HUES6 (cell line): ENCODE data around the gene LMTK2.
A peak's percentile ranks its signal among the peaks of the same experiment; 100 is the strongest.

Source experiments
- H3K27ac ChIP-seq: 2 replicates; pipeline ENCODE4 v1.7.0; 2013; ENCODE audit warnings: low read depth, mild to moderate bottlenecking, low read length, inconsistent platforms
- H3K27me3 ChIP-seq: 2 replicates; pipeline ENCODE4 v1.6.1; 2013; ENCODE audit warnings: low read length; ENCODE audit not compliant: control insufficient read depth, insufficient read depth
- H3K36me3 ChIP-seq: 2 replicates; pipeline ENCODE4 v1.6.1; 2013; ENCODE audit warnings: low read length; ENCODE audit not compliant: control insufficient read depth, insufficient read depth
- H3K4me1 ChIP-seq: 2 replicates; pipeline ENCODE4 v1.6.1; 2013; ENCODE audit warnings: low read length; ENCODE audit not compliant: control insufficient read depth, insufficient read depth
- H3K4me3 ChIP-seq: 2 replicates; pipeline ENCODE4 v1.5.1; 2013; ENCODE audit warnings: low read depth, low read length
- H3K9ac ChIP-seq: one replicate; pipeline ENCODE4 v1.6.1; 2013; ENCODE audit warnings: mild to moderate bottlenecking, low read length
- H3K9me3 ChIP-seq: 2 replicates; pipeline ENCODE4 v1.6.1; 2013; ENCODE audit warnings: low read depth, low read length; ENCODE audit not compliant: control insufficient read depth, insufficient read depth

Gene LMTK2

DNA sequence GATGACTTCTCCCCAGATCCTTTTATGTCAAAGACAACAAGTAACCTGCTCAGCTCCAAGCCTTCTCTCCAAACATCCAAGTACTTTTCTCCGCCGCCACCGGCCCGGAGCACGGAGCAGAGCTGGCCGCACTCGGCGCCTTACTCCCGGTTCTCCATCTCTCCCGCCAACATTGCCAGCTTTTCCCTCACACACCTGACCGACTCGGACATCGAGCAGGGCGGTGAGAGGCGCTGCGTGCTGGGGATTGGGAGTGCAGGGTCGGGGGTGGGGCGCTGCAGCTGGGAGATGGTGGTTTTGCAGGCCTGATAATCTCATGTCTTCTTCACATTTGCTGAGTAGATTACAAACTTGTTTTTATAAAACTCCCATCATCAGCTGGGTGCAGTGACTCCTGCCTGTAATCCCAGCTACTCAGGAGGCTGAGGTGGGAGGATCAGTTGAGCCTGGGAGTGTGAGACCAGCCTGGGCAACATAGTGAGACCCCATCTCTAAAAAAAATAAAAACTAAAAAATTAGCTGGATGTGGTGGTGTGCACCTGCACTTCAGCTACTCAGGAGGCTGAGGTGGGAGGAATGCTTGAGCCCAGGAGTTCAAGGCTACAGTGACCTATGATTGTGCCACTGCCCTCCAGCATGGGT is 97.4 kb downstream of the LMTK2 start:
- Histone ChIP-seq H3K27ac (no peak overlapping the region), H3K9me3 (no peaks in the 10 kb centered on the region), H3K9ac (no peak overlapping the region), H3K4me3 (no peak overlapping the region), H3K4me1 (no peaks in the 10 kb centered on the region), H3K36me3 (peaks cover 22% of the 10 kb centered on the region), H3K27me3 (no peaks in the 10 kb centered on the region)

GRCh38 chr7:98204670-98205069 is 98.0 kb downstream of the LMTK2 start:
- no peaks in the 10 kb centered on the region for H3K4me1 ChIP-seq
- H3K27me3 ChIP-seq: no peaks in the 10 kb centered on the region
- H3K9me3 ChIP-seq: no peaks in the 10 kb centered on the region
- peaks cover 22% of the 10 kb centered on the region for H3K36me3 ChIP-seq
- no peak overlapping the region for H3K4me3 ChIP-seq
- no peak overlapping the region for H3K27ac ChIP-seq
- no peak overlapping the region for H3K9ac ChIP-seq

GRCh38 chr7:98205162-98205845 is 98.6 kb downstream of the LMTK2 start:
- peaks cover 22% of the 10 kb centered on the region for H3K36me3 ChIP-seq
- no peak overlapping the region for H3K4me3 ChIP-seq
- no peak overlapping the region for H3K27ac ChIP-seq
- no peaks in the 10 kb centered on the region for H3K27me3 ChIP-seq
- H3K9me3 ChIP-seq: no peaks in the 10 kb centered on the region
- no peaks in the 10 kb centered on the region for H3K4me1 ChIP-seq
- no peak overlapping the region for H3K9ac ChIP-seq

DNA sequence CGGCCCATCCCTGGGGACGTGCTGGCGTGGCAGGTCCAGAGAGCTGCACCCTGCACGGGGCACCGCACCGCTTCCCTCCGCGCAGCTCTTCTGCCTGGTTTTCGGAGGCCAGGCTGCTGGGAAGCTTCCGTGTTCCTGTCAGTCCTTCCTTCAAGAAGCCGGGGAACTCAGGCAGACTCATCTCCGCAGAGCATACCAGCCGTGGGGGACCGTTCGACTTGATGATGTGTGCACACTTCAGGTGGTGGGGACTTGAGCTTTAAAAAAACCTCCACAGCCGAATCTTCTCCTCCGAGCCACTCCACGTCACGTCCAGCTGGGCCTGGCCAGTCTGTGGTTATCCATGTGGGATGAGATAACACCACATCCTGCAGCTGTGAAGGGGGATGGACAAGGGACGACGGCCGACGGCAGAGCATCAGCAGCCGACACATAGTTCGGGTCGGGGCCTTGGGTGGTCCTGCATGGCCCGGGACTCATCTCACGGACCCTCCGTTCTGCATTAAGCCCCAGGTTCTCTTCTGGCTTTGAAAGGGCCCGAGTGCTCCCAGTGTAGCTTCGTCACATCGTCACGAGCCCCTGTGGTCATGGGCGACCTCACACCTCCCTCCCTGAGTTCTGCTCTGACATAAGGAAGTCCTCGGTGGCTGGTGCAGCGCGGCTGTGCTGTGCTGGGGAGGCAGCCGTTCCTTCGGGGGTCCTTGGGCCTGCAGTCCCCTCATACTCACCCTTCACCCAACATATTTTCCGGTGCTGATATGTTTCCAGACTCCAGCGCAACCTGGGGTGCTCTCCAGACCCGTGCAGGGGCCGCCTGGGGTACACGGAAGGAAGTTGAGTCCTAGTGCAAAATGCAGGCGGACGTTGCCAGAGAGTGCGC is 100.0 kb downstream of the LMTK2 start:
- Histone ChIP-seq H3K9ac (no peak overlapping the region), H3K4me1 (peaks cover 2% of the 10 kb centered on the region; the same call in 1 of the 2 replicates), H3K27ac (no peak overlapping the region), H3K36me3 (peaks cover 22% of the 10 kb centered on the region), H3K9me3 (no peaks in the 10 kb centered on the region), H3K4me3 (no peak overlapping the region), H3K27me3 (no peaks in the 10 kb centered on the region)

GRCh38 chr7:98209166-98209920 is 102.7 kb downstream of the LMTK2 start:
- H3K27ac ChIP-seq: no peak overlapping the region
- H3K4me3 ChIP-seq: no peak overlapping the region
- no peak overlapping the region for H3K9ac ChIP-seq
- H3K9me3 ChIP-seq: no peaks in the 10 kb centered on the region
- peaks cover 3% of the 10 kb centered on the region; the same call in 1 of the 2 replicates for H3K4me1 ChIP-seq
- H3K27me3 ChIP-seq: no peaks in the 10 kb centered on the region
- H3K36me3 ChIP-seq: peaks cover 18% of the 10 kb centered on the region

DNA sequence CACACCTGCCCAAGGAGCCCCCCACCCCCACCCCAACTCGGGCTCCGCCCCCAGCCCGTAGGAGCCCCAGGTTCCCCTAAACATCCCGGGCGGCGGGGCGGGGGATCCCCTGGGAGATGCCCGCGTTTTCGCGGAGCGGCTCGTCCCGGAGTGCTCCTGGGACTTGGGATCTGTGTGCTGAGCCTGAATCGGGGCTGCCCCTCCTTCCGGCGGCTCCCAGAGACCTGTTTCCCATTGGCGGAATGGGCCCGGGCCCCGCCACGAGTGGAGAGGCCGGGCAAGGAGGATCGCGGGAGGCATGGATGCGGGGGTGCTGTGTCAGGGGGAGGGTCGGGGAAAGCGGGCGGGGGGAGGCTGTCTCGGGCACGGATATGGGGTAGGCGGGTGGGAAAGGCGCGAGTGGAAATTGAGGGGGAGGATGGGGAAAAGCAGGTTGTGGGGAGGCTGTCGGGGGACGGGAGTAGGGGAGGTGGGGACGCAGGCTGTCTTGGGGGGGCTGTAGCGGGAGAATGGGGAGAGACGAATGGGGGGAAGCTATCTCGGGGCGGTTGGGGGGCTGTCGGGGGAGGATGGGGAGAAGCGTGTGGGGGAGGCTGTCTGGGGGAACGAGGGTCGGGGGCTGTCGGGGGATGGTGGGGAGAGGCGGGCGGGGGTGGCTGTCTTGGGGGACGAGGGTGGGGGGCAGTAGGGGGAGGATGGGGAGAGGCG is 104.0 kb downstream of the LMTK2 start:
- Histone ChIP-seq H3K4me1 (peaks cover 3% of the 10 kb centered on the region; the same call in 1 of the 2 replicates), H3K4me3 (peak overlapping the region; percentile 44), H3K27me3 (no peaks in the 10 kb centered on the region), H3K36me3 (peaks cover 13% of the 10 kb centered on the region), H3K9ac (no peak overlapping the region), H3K27ac (no peak overlapping the region), H3K9me3 (no peaks in the 10 kb centered on the region)

DNA sequence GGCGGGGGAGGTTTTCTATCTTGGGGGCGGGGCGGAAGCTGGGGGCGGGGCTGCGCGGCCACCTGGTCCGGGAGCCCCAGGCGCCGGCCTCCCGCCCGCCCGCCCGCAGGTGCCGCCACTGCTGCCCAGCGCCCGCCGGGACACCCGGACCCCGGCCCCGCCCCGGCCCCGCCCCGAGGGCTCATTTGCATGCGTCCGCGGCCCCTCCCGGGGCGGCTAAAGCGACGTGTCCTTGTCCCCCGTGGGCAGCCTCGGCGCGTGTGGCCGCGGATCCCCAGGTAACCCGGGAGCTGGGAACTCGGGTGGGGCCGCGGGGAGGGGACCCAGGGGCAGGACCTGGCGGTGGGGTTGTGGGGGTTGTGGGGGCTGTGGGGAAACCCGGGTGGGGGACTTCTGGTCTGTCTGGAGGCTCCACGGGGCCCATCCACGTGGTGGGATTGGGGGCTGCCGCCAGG is 104.6 kb downstream of the LMTK2 start, which contains the start of gene BHLHA15:
TSS of gene BHLHA15 (plus strand) at position 219 of the 455 bp plus-strand sequence. CDS start 871 bp downstream, outside the sequence.
- Histone ChIP-seq H3K27ac (no peak within 1 kb of the TSS), H3K27me3 (no peaks in the 10 kb centered on the region), H3K9me3 (no peaks in the 10 kb centered on the region), H3K4me3 (peak within 1 kb of the TSS; percentile 50), H3K36me3 (peaks cover 9% of the 10 kb centered on the region), H3K4me1 (peaks cover 3% of the 10 kb centered on the region; the same call in 1 of the 2 replicates), H3K9ac (no peak within 1 kb of the TSS)

DNA sequence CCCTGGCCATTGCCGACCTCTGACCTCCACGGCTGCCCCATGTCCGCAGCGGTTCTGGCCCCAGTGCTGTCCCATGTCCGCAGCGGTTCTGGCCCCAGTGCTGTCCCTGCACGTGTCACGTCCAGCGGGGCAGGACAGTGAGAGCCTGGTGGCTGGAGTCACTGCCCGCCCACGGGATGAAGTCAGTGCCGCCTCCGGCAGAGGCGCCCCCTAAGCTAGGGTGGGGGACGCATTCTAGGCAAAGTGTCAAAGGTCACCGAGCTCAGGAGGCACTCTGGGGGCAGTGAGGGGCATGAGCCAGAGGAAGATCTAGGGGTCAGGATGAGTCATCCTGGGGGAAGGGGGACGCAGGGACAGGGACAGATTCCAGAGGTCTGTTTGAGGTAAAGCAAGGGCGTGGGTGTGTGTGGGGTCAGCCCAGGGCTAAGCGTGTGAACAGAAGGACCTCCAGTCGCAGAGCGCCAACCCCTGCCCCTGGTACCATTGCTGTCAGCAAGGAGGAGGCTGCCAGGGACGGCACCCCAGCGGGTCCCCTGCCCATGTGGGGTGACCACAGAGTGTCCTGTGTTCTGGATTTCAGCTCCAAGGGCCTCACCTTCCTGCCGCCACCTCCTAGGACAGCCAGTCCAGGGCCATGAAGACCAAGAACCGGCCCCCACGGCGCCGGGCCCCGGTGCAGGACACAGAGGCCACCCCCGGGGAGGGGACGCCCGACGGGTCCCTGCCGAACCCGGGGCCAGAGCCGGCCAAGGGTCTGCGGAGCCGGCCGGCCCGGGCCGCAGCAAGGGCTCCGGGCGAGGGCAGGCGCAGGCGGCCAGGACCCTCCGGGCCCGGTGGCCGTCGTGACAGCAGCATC is 105.2 kb downstream of the LMTK2 start:
- peak overlapping the region; percentile 50 for H3K4me3 ChIP-seq
- no peak overlapping the region for H3K27ac ChIP-seq

GRCh38 chr7:98212532-98213041 is 105.9 kb downstream of the LMTK2 start:
- Histone ChIP-seq H3K4me1 (peaks cover 3% of the 10 kb centered on the region; the same call in 1 of the 2 replicates), H3K4me3 (no peak overlapping the region), H3K9ac (no peak overlapping the region), H3K9me3 (no peaks in the 10 kb centered on the region), H3K27me3 (no peaks in the 10 kb centered on the region), H3K36me3 (no peaks in the 10 kb centered on the region), H3K27ac (no peak overlapping the region)

More for the DNA sequence above, 105.2 kb downstream of the LMTK2 start:
- H3K36me3 ChIP-seq: peaks cover 3% of the 10 kb centered on the region
- H3K4me1 ChIP-seq: peaks cover 3% of the 10 kb centered on the region; the same call in 1 of the 2 replicates
- no peaks in the 10 kb centered on the region for H3K27me3 ChIP-seq
- no peaks in the 10 kb centered on the region for H3K9me3 ChIP-seq
- H3K9ac ChIP-seq: no peak overlapping the region
